Measurements from ENCODE around the gene NELFA.

DNA sequence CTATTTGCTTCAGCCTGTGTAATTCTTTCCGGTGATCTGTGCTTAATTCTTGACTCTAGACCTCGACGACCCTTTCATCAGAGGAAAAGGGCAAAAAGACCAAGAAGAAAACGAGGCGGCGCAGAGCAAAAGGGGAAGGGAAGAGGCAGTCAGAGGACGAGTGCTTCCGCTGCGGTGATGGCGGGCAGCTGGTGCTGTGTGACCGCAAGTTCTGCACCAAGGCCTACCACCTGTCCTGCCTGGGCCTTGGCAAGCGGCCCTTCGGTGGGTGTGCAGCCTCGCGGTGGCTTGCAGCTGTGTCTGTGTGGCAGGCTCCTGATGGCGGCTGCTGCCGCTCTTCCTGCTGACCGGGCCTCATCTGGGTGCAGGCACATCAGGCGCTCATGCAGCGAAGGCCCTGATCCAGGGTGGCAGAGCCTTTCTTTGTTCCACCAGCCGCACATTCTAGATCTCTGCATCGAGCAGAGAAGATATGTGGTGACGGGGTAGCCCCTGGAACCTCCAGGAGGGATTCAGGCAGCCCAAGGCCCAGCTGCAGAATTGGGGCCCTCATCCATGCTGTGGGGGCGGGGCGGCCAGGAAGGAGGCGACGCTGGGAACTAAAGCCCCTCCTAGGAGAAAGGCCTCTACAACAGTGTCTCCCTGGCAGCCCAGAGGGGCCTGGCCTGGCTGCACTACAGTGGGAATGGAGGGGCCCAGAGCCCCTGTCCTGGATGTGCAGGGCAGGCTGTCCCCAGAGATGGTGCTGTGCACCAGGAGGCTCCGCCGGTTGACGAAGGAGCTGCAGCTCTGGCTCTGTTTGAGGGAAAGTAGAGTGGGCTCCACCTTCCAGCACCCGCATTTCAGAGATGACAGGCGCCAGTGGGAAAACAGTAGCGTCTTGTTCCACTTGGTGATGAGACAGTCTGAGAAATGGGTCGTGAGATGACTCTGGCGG is 32.1 kb downstream of the NELFA start:
- TF ChIP-seq POLR2A (IDR thresholded peaks at IDR 0.05; ENCODE audit: low read length): no peak
- TF ChIP-seq GATA1 (IDR thresholded peaks at IDR 0.05; ENCODE audit: low read depth, low read length): no peak
